Activated CD4-positive, alpha-beta T cell treated with anti-CD3 and anti-CD28 coated beads for 36 hours (primary cell): Measurements from ENCODE around the gene TFAP2B. TPM values are rescaled to one million over a fixed set of nuclear protein-coding genes. Genes with fewer than 3 reads are reported as not detected.

Source experiments
- ATAC-seq: fragments of 200-7000 bp; cut with Tn5 transposase; one replicate; pipeline ENCODE4 v1.10.0; 2021; ENCODE audit warnings: mild to moderate bottlenecking, moderate library complexity
- CTCF ChIA-PET: fragments of 350-600 bp; sonication (Branson Sonifier 250); formaldehyde crosslinking; loops from one replicate; lab custom pipeline; 2021; ENCODE audit warnings: antibody characterized with exemption; lab: Charles Lee
- POLR2A ChIA-PET: fragments of 350-600 bp; sonication (Branson Sonifier 250); formaldehyde crosslinking; loops from one replicate; lab custom pipeline; 2021; ENCODE audit warnings: antibody characterized with exemption, inconsistent platforms; lab: Charles Lee
- DNase-seq: peaks from one replicate; pipeline ENCODE4 v3.0.0-alpha.2; 2020
- H3K27ac Mint-ChIP-seq: one replicate; pipeline ENCODE4 v1.8.0; 2021; ENCODE audit warnings: mixed read lengths
- H3K27me3 Mint-ChIP-seq: one replicate; pipeline ENCODE4 v1.8.0; 2021; ENCODE audit warnings: mixed read lengths
- H3K36me3 Mint-ChIP-seq: one replicate; pipeline ENCODE4 v1.8.0; 2021; ENCODE audit warnings: low read depth, mixed read lengths
- H3K4me1 Mint-ChIP-seq: one replicate; pipeline ENCODE4 v1.8.0; 2021; ENCODE audit warnings: mixed read lengths
- H3K4me3 Mint-ChIP-seq: one replicate; pipeline ENCODE4 v1.8.0; 2021; ENCODE audit warnings: mild to moderate bottlenecking, moderate library complexity, mixed read lengths
- H3K9me3 Mint-ChIP-seq: one replicate; pipeline ENCODE4 v1.8.0; 2021; ENCODE audit warnings: low read depth, mixed read lengths
- intact Hi-C, 2 experiments: fragments of 100-400 bp; cut with DNase I in 1 of 2; cut with micrococcal nuclease in 1 of 2; formaldehyde crosslinking; loops; one replicate each; pipeline versions ENCODE4 v1.14.2 to v1.15.1; 2022 to 2024; cut with DNase I, micrococcal nuclease
- total RNA-seq, 2 experiments: library from RNA; stranded (reverse); gene quantifications; one replicate each; pipeline ENCODE4 v1.2.3, GENCODE V29; 2021

TFAP2B gene
- total RNA-seq, 2 experiments from 2014 or later: not detected

GRCh38 chr6:50816947-50817645 lies 1.6 kb upstream of the TFAP2B start:
- Mint-ChIP-seq H3K4me3 (no peak overlapping the region), H3K4me1 (peaks cover 14% of the 10 kb centered on the region), H3K27me3 (peaks cover 63% of the 10 kb centered on the region), H3K9me3 (no peaks in the 10 kb centered on the region), H3K27ac (no peak overlapping the region), H3K36me3 (no peaks in the 10 kb centered on the region)
- CTCF ChIA-PET: interaction anchor here (1.0 kb wide), 1 partner anchor 1233 kb away, joined by 4 read pairs; no protein-coding TSS in a partner anchor
- POLR2A ChIA-PET: no interaction called here
- intact Hi-C loops: loop anchor here (1.0 to 10.0 kb wide), 7 partner anchors 533 to 1204 kb away; no protein-coding TSS in a partner anchor
- DNase-seq: no peak
- no peak for ATAC-seq

GRCh38 chr6:50817646-50817950 lies 1.1 kb upstream of the TFAP2B start:
- H3K9me3 Mint-ChIP-seq: no peaks in the 10 kb centered on the region
- no peak overlapping the region for H3K4me3 Mint-ChIP-seq
- POLR2A ChIA-PET: no interaction called here
- H3K27ac Mint-ChIP-seq: no peak overlapping the region
- CTCF ChIA-PET: interaction anchor here (0.5 to 1.0 kb wide), 2 partner anchors 51 to 1232 kb away, joined by 3 to 4 read pairs; no protein-coding TSS in a partner anchor
- no peaks in the 10 kb centered on the region for H3K36me3 Mint-ChIP-seq
- H3K4me1 Mint-ChIP-seq: peaks cover 14% of the 10 kb centered on the region
- ATAC-seq (no peak), DNase-seq (no peak)
- peaks cover 68% of the 10 kb centered on the region for H3K27me3 Mint-ChIP-seq
- intact Hi-C loops: loop anchor here (2.0 to 10.0 kb wide), 3 partner anchors 535 to 1203 kb away; no protein-coding TSS in a partner anchor

- intact Hi-C loops: loop anchor here (5.0 to 10.0 kb wide), 2 partner anchors 534 to 937 kb away; no protein-coding TSS in a partner anchor
- CTCF ChIA-PET: interaction anchor here (0.5 to 0.7 kb wide), 2 partner anchors 12 to 51 kb away, joined by 3 read pairs; no protein-coding TSS in a partner anchor
- POLR2A ChIA-PET: no interaction called here
- Mint-ChIP-seq H3K36me3 (no peaks in the 10 kb centered on the region), H3K27ac (no peak overlapping the region), H3K27me3 (peaks cover 69% of the 10 kb centered on the region), H3K4me1 (peaks cover 14% of the 10 kb centered on the region), H3K9me3 (no peaks in the 10 kb centered on the region), H3K4me3 (no peak overlapping the region)
- ATAC-seq (no peak), DNase-seq (no peak)
These were observed 651 bp upstream of the TFAP2B start for GRCh38 chr6:50818020-50818419.

GRCh38 chr6:50819466-50819903 lies 814 bp downstream of the TFAP2B start:
- intact Hi-C loops: loop anchor here (5.0 to 10.0 kb wide), 2 partner anchors 533 to 935 kb away; no protein-coding TSS in a partner anchor

GRCh38 chr6:50819904-50820868 lies 1.5 kb downstream of the TFAP2B start:
- POLR2A ChIA-PET: no interaction called here
- Mint-ChIP-seq H3K36me3 (no peaks in the 10 kb centered on the region), H3K4me1 (peaks cover 14% of the 10 kb centered on the region), H3K27ac (peak overlapping the region; percentile 63), H3K27me3 (peaks cover 77% of the 10 kb centered on the region), H3K4me3 (no peak overlapping the region), H3K9me3 (no peaks in the 10 kb centered on the region)
- intact Hi-C loops: loop anchor here (2.0 to 10.0 kb wide), 4 partner anchors 25 to 935 kb away; no protein-coding TSS in a partner anchor
- CTCF ChIA-PET: interaction anchor here (0.7 kb wide), 1 partner anchor 294 kb away, joined by 3 read pairs; no protein-coding TSS in a partner anchor
- ATAC-seq: no peak
- DNase-seq: peak; percentile 36

More at GRCh38 chr6:50819466-50819903, 814 bp downstream of the TFAP2B start:
- POLR2A ChIA-PET: no interaction called here
- H3K27me3 Mint-ChIP-seq: peaks cover 76% of the 10 kb centered on the region
- H3K36me3 Mint-ChIP-seq: no peaks in the 10 kb centered on the region
- no peak overlapping the region for H3K4me3 Mint-ChIP-seq
- H3K4me1 Mint-ChIP-seq: peaks cover 14% of the 10 kb centered on the region
- DNase-seq (peak; percentile 13), ATAC-seq (no peak)
- CTCF ChIA-PET: interaction anchor here (0.6 to 0.7 kb wide), 2 partner anchors 295 to 1203 kb away, joined by 3 read pairs; no protein-coding TSS in a partner anchor
- no peaks in the 10 kb centered on the region for H3K9me3 Mint-ChIP-seq
- H3K27ac Mint-ChIP-seq: no peak overlapping the region

GRCh38 chr6:50820869-50821264 lies 2.2 kb downstream of the TFAP2B start:
- no peaks in the 10 kb centered on the region for H3K9me3 Mint-ChIP-seq
- POLR2A ChIA-PET: no interaction called here
- H3K4me3 Mint-ChIP-seq: no peak overlapping the region
- intact Hi-C loops: loop anchor here in 1 of 2 experiments (2.0 to 5.0 kb wide), 2 partner anchors 24 to 99 kb away; no protein-coding TSS in a partner anchor
- H3K27me3 Mint-ChIP-seq: peaks cover 80% of the 10 kb centered on the region
- H3K36me3 Mint-ChIP-seq: no peaks in the 10 kb centered on the region
- no peak for DNase-seq
- CTCF ChIA-PET: no interaction called here
- H3K4me1 Mint-ChIP-seq: peaks cover 11% of the 10 kb centered on the region
- no peak for ATAC-seq
- no peak overlapping the region for H3K27ac Mint-ChIP-seq

GRCh38 chr6:50821441-50822077 lies 2.9 kb downstream of the TFAP2B start:
- ChIA-PET CTCF (interaction anchor here (1.2 kb wide), 1 partner anchor 551 kb away, joined by 3 read pairs; no protein-coding TSS in a partner anchor), POLR2A (no interaction called here)
- H3K4me3 Mint-ChIP-seq: no peak overlapping the region
- H3K4me1 Mint-ChIP-seq: peaks cover 11% of the 10 kb centered on the region
- peaks cover 2% of the 10 kb centered on the region for H3K9me3 Mint-ChIP-seq
- ATAC-seq (no peak), DNase-seq (no peak)
- peaks cover 83% of the 10 kb centered on the region for H3K27me3 Mint-ChIP-seq
- H3K27ac Mint-ChIP-seq: no peak overlapping the region
- H3K36me3 Mint-ChIP-seq: no peaks in the 10 kb centered on the region
- intact Hi-C loops: loop anchor here in 1 of 2 experiments (2.0 to 5.0 kb wide), 2 partner anchors 23 to 99 kb away; no protein-coding TSS in a partner anchor

- ATAC-seq: no peak
- Mint-ChIP-seq H3K9me3 (peaks cover 2% of the 10 kb centered on the region), H3K4me3 (no peak overlapping the region), H3K27ac (no peak overlapping the region), H3K4me1 (peaks cover 11% of the 10 kb centered on the region), H3K27me3 (peaks cover 86% of the 10 kb centered on the region), H3K36me3 (no peaks in the 10 kb centered on the region)
- POLR2A ChIA-PET: interaction anchor here (0.7 kb wide), 1 partner anchor 246 kb away, joined by 3 read pairs; no protein-coding TSS in a partner anchor
- CTCF ChIA-PET: interaction anchor here (1.2 kb wide), 1 partner anchor 550 kb away, joined by 3 read pairs; no protein-coding TSS in a partner anchor
- DNase-seq: no peak
- intact Hi-C loops: loop anchor here in 1 of 2 experiments (5.0 kb wide), 1 partner anchor 100 kb away; no protein-coding TSS in a partner anchor
These were observed 3.4 kb downstream of the TFAP2B start for GRCh38 chr6:50822078-50822476.

- ChIA-PET CTCF (no interaction called here), POLR2A (no interaction called here)
- intact Hi-C loops: loop anchor here in 1 of 2 experiments (5.0 kb wide), 1 partner anchor 101 kb away; no protein-coding TSS in a partner anchor
- ATAC-seq: no peak
- Mint-ChIP-seq H3K4me1 (peaks cover 11% of the 10 kb centered on the region), H3K4me3 (no peak overlapping the region), H3K36me3 (no peaks in the 10 kb centered on the region), H3K9me3 (peaks cover 2% of the 10 kb centered on the region), H3K27ac (no peak overlapping the region), H3K27me3 (peaks cover 81% of the 10 kb centered on the region)
- no peak for DNase-seq
These were observed 4.6 kb downstream of the TFAP2B start for GRCh38 chr6:50823094-50823920.

GRCh38 chr6:50824552-50824951 lies 5.9 kb downstream of the TFAP2B start:
- Mint-ChIP-seq H3K4me3 (no peak overlapping the region), H3K27me3 (peaks cover 79% of the 10 kb centered on the region), H3K9me3 (peaks cover 2% of the 10 kb centered on the region), H3K4me1 (peaks cover 11% of the 10 kb centered on the region), H3K27ac (no peak overlapping the region), H3K36me3 (no peaks in the 10 kb centered on the region)
- intact Hi-C loops: loop anchor here in 1 of 2 experiments (5.0 kb wide), 1 partner anchor 102 kb away; no protein-coding TSS in a partner anchor
- POLR2A ChIA-PET: no interaction called here
- no peak for DNase-seq
- CTCF ChIA-PET: no interaction called here
- no peak for ATAC-seq
